ENCODE results near the gene TFB1M.

GRCh38 chr6:155247618-155248007 is 66.7 kb downstream of the TFB1M start:
- no peak for TF ChIP-seq CTCF (IDR thresholded peaks at IDR 0.05)
- TF ChIP-seq POLR2A (IDR thresholded peaks at IDR 0.05): no peak
